Left lung (tissue), 10 donors: ENCODE results near the gene DNAH8. TPM values are rescaled to one million over a fixed set of nuclear protein-coding genes. Genes with fewer than 3 reads are reported as not detected.
A peak's percentile ranks its signal among the peaks of the same experiment; 100 is the strongest.

ENCODE experiments used
- ATAC-seq: fragments of 200-7000 bp; cut with Tn5 transposase; one replicate; pipeline ENCODE4 v1.9.1; 2020; ENCODE audit warnings: moderate library complexity
- DNase-seq, 4 donors: peaks; one replicate each; pipeline ENCODE4 v3.0.0-alpha.2; 2013 to 2020
- H3K27ac ChIP-seq, 2 donors: fragments of 200-600 bp; sonication (generic) in 1 of 2; one replicate each; pipeline versions ENCODE4 v1.5.0 to v1.8.0; 2020 to 2021
- H3K27me3 ChIP-seq, 2 donors: fragments of 200-600 bp; sonication (generic) in 1 of 2; one replicate each; pipeline versions ENCODE4 v1.5.0 to v1.8.0; 2020 to 2021
- H3K36me3 ChIP-seq, 2 donors: fragments of 200-600 bp; sonication (generic) in 1 of 2; one replicate each; pipeline versions ENCODE4 v1.5.0 to v1.8.0; 2020 to 2021
- H3K4me1 ChIP-seq, 2 donors: fragments of 200-600 bp; one replicate each; pipeline ENCODE4 v1.8.0; 2021
- H3K4me3 ChIP-seq, 2 donors: fragments of 200-600 bp; sonication (generic) in 1 of 2; one replicate each; pipeline versions ENCODE4 v1.5.0 to v1.8.0; 2020 to 2021; ENCODE audit warnings: mild to moderate bottlenecking in 1 of 2
- H3K9me3 ChIP-seq, 2 donors: fragments of 200-600 bp; sonication (generic) in 1 of 2; one replicate each; pipeline versions ENCODE4 v1.5.0 to v1.8.0; 2020 to 2021
- intact Hi-C, 2 donors: fragments of 100-400 bp; cut with DNase I; formaldehyde crosslinking; loops; one replicate each; pipeline versions ENCODE4 v1.11.2 to v1.14.2; 2022
- polyA plus RNA-seq, 6 donors: library from polyadenylated mRNA; unstranded; fragments of 120-200 nt; gene quantifications; one replicate each; pipeline ENCODE4 v1.2.1, GENCODE V29; 2013; ENCODE audit not compliant: insufficient read length in 6 of 6
- total RNA-seq, 2 donors: library from RNA; stranded (reverse); fragmentation: NEBNext Ultra II Directional; extraction: Animal tissue kit (Norgen Biotek cat#: 25700); gene quantifications; one replicate each; pipeline ENCODE4 v1.2.1, GENCODE V29; 2021
- TF ChIP-seq, protein P1 (sequence below), 2 donors: fragments of 200-600 bp; sonication (generic) in 1 of 2; IDR thresholded peaks; one replicate each; pipeline versions ENCODE4 v1.5.0 to v1.8.0; 2021; ENCODE audit warnings: antibody characterized with exemption in 2 of 2
- donor health status: DM: no; HTN: yes; CAD: no.
- donor health status: DM: no; HTN: no; CAD: no.

The DNAH8 gene
- total and polyA plus RNA-seq, 8 donors, result 0.03 to 0.34 (median 0.08) TPM

GRCh38 chr6:38959138-38959537, 244.0 kb downstream of the DNAH8 start:
- TF ChIP-seq, protein P1, sequence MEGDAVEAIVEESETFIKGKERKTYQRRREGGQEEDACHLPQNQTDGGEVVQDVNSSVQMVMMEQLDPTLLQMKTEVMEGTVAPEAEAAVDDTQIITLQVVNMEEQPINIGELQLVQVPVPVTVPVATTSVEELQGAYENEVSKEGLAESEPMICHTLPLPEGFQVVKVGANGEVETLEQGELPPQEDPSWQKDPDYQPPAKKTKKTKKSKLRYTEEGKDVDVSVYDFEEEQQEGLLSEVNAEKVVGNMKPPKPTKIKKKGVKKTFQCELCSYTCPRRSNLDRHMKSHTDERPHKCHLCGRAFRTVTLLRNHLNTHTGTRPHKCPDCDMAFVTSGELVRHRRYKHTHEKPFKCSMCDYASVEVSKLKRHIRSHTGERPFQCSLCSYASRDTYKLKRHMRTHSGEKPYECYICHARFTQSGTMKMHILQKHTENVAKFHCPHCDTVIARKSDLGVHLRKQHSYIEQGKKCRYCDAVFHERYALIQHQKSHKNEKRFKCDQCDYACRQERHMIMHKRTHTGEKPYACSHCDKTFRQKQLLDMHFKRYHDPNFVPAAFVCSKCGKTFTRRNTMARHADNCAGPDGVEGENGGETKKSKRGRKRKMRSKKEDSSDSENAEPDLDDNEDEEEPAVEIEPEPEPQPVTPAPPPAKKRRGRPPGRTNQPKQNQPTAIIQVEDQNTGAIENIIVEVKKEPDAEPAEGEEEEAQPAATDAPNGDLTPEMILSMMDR (IDR thresholded peaks at IDR 0.05), result no peak
- Histone ChIP-seq H3K27ac (no peak overlapping the region), H3K4me1 (no peaks in the 10 kb centered on the region), H3K36me3 (no peaks in the 10 kb centered on the region), H3K27me3 (no peaks in the 10 kb centered on the region), H3K4me3 (no peak overlapping the region), H3K9me3 (no peaks in the 10 kb centered on the region)
- ATAC-seq (no peak), DNase-seq (no peak)
- intact Hi-C loops, result no loop called here

DNA sequence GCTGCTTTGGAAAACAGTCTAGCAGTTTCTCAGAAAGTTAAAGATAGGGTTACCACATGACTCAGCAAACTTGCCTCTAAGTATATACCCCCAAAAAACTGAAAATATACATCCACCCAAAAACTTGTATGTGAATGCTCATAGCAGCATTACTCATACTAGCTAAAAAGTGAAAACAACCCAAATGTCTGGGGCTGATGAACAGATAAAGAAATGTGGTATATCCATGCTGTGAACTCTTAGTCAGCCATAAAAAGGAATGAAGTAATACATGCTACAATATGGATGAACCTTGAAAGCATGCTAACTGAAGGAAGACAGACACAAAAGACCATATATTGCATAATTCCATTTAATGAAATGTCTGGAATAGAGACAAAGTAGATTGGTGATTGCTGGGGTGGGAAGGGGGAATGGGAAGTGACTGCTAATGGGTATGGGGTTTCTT, 253.6 kb downstream of the DNAH8 start:
- no peak for DNase-seq
- ATAC-seq, result no peak
- H3K9me3 ChIP-seq, result no peaks in the 10 kb centered on the region
- H3K27ac ChIP-seq, result no peak overlapping the region
- TF ChIP-seq, protein P1 (IDR thresholded peaks at IDR 0.05), result no peak
- no peak overlapping the region for H3K4me3 ChIP-seq
- no peaks in the 10 kb centered on the region for H3K4me1 ChIP-seq
- intact Hi-C loops, result no loop called here
- H3K27me3 ChIP-seq, result no peaks in the 10 kb centered on the region
- H3K36me3 ChIP-seq, result no peaks in the 10 kb centered on the region

DNA sequence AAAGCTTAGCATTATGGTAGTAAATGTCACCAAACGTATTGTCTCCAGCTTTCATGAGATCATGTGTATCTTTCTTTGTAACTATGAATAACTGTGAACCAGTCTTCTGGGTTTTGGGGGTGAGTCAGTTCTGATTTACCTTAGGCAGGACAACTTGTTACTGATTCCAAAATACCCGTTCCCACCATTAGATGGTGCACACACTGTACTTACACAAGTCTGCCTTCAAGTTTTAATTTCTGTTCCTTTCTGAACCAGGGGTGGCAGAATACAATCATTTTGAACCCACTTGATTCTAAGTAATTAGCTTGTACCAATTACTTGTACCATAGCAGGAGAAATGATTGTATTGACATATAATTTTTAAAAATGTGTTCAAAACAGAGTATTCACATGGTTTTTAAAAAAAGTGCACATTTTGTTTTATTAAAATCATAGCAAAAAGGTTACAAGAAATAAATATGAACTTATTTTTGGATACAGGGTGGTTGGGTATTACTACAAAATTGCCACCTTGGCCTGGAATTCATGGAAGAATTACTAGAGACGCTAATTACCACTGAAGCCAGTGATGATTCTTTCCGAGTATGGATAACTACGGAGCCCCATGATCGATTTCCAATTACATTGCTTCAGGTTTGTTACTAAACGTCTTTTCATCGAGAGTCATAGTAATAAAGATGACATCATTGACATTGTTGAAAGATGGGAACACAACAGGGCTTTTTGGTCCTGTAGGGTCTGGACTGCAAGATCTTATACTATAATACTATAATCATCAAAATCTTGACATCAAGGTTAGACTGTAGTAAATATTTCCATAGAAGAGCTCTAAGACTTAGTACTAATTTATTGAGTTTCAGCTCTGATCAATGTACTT, 258.3 kb downstream of the DNAH8 start:
- DNase-seq (peak in 1 of 4 donors; percentile 66), ATAC-seq (peak; percentile 94)
- Histone ChIP-seq H3K36me3 (no peaks in the 10 kb centered on the region), H3K9me3 (no peaks in the 10 kb centered on the region), H3K27ac (no peak overlapping the region), H3K4me1 (no peaks in the 10 kb centered on the region), H3K27me3 (peaks cover 0 to 9% of the 10 kb centered on the region in 2 donors), H3K4me3 (no peak overlapping the region)
- TF ChIP-seq, protein P1 (IDR thresholded peaks at IDR 0.05), result peak; percentile 29 to 48
- intact Hi-C loops, result no loop called here

GRCh38 chr6:38974389-38975151, 259.5 kb downstream of the DNAH8 start:
- TF ChIP-seq, protein P1 (IDR thresholded peaks at IDR 0.05), result no peak
- ATAC-seq (no peak), DNase-seq (peak in 2 of 4 donors; percentile 56 to 65)
- Histone ChIP-seq H3K27ac (no peak overlapping the region), H3K27me3 (peaks cover 0 to 17% of the 10 kb centered on the region in 2 donors), H3K4me1 (no peaks in the 10 kb centered on the region), H3K9me3 (no peaks in the 10 kb centered on the region), H3K36me3 (no peaks in the 10 kb centered on the region), H3K4me3 (no peak overlapping the region)
- intact Hi-C loops, result no loop called here

- ATAC-seq, result no peak
- intact Hi-C loops, result no loop called here
- TF ChIP-seq, protein P1 (IDR thresholded peaks at IDR 0.05), result no peak
These were observed 260.5 kb downstream of the DNAH8 start for GRCh38 chr6:38975621-38976049.

More at GRCh38 chr6:38975621-38976049, 260.5 kb downstream of the DNAH8 start:
- DNase-seq, result no peak
- Histone ChIP-seq H3K9me3 (no peaks in the 10 kb centered on the region), H3K4me1 (no peaks in the 10 kb centered on the region), H3K27ac (no peak overlapping the region), H3K27me3 (peaks cover 0 to 26% of the 10 kb centered on the region in 2 donors), H3K36me3 (no peaks in the 10 kb centered on the region), H3K4me3 (no peak overlapping the region)
